GM12891 (cell line): ENCODE results near the gene ASAP3.

Experiments
- PAX5 ChIP-seq: IDR thresholded peaks from 2 replicates; pipeline ENCODE4 v1.6.1; 2011; ENCODE audit warnings: low read length, moderate library complexity, mild to moderate bottlenecking; ENCODE audit not compliant: insufficient read depth, severe bottlenecking
- POLR2A ChIP-seq: IDR thresholded peaks from 2 replicates; pipeline ENCODE4 v1.6.1; 2011; ENCODE audit warnings: low read depth, low read length, control low read depth
- POLR2AphosphoS5 ChIP-seq: IDR thresholded peaks from 2 replicates; pipeline ENCODE4 v1.6.1; 2011; ENCODE audit warnings: low read depth, low read length, control low read depth

- TF ChIP-seq POLR2AphosphoS5 (no peak), POLR2A (no peak), PAX5 (no peak)
These were observed 81.0 kb downstream of the ASAP3 start for GRCh38 chr1:23403038-23403336.
